DND-41 (cell line): ENCODE measurements around the gene HSP90AB1.

Experiments
- CTCF ChIP-seq: IDR thresholded peaks from 2 replicates; pipeline ENCODE4 v1.5.1; 2012; ENCODE audit warnings: borderline replicate concordance, low read length, moderate library complexity, mild to moderate bottlenecking; ENCODE audit not compliant: poor library complexity, severe bottlenecking; ENCODE audit errors: extremely low read depth
- EZH2 ChIP-seq: IDR thresholded peaks from 3 replicates; pipeline ENCODE4 v1.6.1; 2012; ENCODE audit warnings: borderline replicate concordance, low read depth, mild to moderate bottlenecking, moderate library complexity, low read length, inconsistent platforms; ENCODE audit not compliant: severe bottlenecking

- TF ChIP-seq EZH2 (no peak), CTCF (no peak)
These were observed 15.8 kb downstream of the HSP90AB1 start for GRCh38 chr6:44262467-44263353.
